ENCODE data around the gene CES5A.

DNA sequence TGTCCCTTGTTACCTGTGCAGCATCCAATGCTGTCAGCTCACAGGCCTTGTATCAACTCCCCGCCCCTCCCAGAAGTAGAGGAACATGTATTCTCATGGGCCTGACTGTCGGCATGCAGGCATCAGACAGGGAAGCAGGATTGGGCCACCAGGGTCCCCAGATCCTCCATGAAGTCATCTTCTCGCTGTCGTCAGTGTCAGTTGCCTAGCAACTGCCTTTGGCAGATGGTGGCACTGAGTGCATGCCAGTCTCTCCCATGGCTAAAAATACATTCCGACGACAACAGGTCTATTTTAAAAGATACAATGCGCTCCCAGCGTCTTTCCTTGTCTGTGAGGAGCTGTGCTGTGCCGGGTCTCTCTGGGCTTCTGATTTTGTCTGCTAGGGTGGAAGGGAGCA is 36.8 kb upstream of the CES5A start:
- no peak for TF ChIP-seq EZH2 (IDR thresholded peaks at IDR 0.05; ENCODE audit: insufficient read depth, poor library complexity, severe bottlenecking)
- no peak for TF ChIP-seq EZH2phosphoT487 (IDR thresholded peaks at IDR 0.05; ENCODE audit: insufficient read depth, low read depth)
